ENCODE data around the gene CPNE5.

Gene CPNE5

GRCh38 chr6:36856277-36856676 lies 17.0 kb upstream of the CPNE5 start:
- TF ChIP-seq TEAD4 (IDR thresholded peaks at IDR 0.05) (no peak), NFIC (IDR thresholded peaks at IDR 0.05) (peak; percentile 77)

GRCh38 chr6:36855750-36856149 lies 16.5 kb upstream of the CPNE5 start:
- TF ChIP-seq CREB1 (IDR thresholded peaks at IDR 0.05; ENCODE audit: low read depth) = no peak
- no peak for TF ChIP-seq ZBTB7A (IDR thresholded peaks at IDR 0.05; ENCODE audit: low read depth)
- TF ChIP-seq TAF1 (IDR thresholded peaks at IDR 0.05; ENCODE audit: low read depth) = no peak
- no peak for TF ChIP-seq NFIC (IDR thresholded peaks at IDR 0.05)
- TF ChIP-seq TCF12 (IDR thresholded peaks at IDR 0.05; ENCODE audit: low read depth) = no peak
- no peak for TF ChIP-seq YY1 (IDR thresholded peaks at IDR 0.05; ENCODE audit: low read depth)
- TF ChIP-seq EGR1 (IDR thresholded peaks at IDR 0.05) = no peak
- TF ChIP-seq TEAD4 (IDR thresholded peaks at IDR 0.05) = no peak
- TF ChIP-seq FOXM1 (IDR thresholded peaks at IDR 0.05; ENCODE audit: borderline replicate concordance, low read depth) = no peak
- no peak for TF ChIP-seq MAX (IDR thresholded peaks at IDR 0.05)
- no peak for TF ChIP-seq EP300 (IDR thresholded peaks at IDR 0.05; ENCODE audit: borderline replicate concordance)
- no peak for TF ChIP-seq CEBPB (IDR thresholded peaks at IDR 0.05)
- TF ChIP-seq REST (IDR thresholded peaks at IDR 0.05; ENCODE audit: low read depth) = no peak
- TF ChIP-seq USF1 (IDR thresholded peaks at IDR 0.05) = no peak
- TF ChIP-seq RAD21 (IDR thresholded peaks at IDR 0.05; ENCODE audit: low read depth) = no peak

GRCh38 chr6:36853325-36853724 lies 14.1 kb upstream of the CPNE5 start:
- TF ChIP-seq EGR1 (IDR thresholded peaks at IDR 0.05) = no peak
- TF ChIP-seq EP300 (IDR thresholded peaks at IDR 0.05; ENCODE audit: borderline replicate concordance) = no peak
- no peak for TF ChIP-seq NFIC (IDR thresholded peaks at IDR 0.05)
- TF ChIP-seq MAX (IDR thresholded peaks at IDR 0.05) = 0 out of 2 replicates have a peak, but pooled peaks have one; percentile 12
- TF ChIP-seq TCF12 (IDR thresholded peaks at IDR 0.05; ENCODE audit: low read depth) = no peak
- TF ChIP-seq CREB1 (IDR thresholded peaks at IDR 0.05; ENCODE audit: low read depth) = peak; percentile 55; the same call in 1 of the 2 replicates
- no peak for TF ChIP-seq ZBTB7A (IDR thresholded peaks at IDR 0.05; ENCODE audit: low read depth)
- peak; percentile 57 for TF ChIP-seq TEAD4 (IDR thresholded peaks at IDR 0.05)
- no peak for TF ChIP-seq YY1 (IDR thresholded peaks at IDR 0.05; ENCODE audit: low read depth)
- TF ChIP-seq FOXM1 (IDR thresholded peaks at IDR 0.05; ENCODE audit: borderline replicate concordance, low read depth) = no peak
- peak; percentile 79 for TF ChIP-seq CEBPB (IDR thresholded peaks at IDR 0.05)
- TF ChIP-seq RAD21 (IDR thresholded peaks at IDR 0.05; ENCODE audit: low read depth) = no peak
- TF ChIP-seq USF1 (IDR thresholded peaks at IDR 0.05) = peak; percentile 94

GRCh38 chr6:36852481-36853147 lies 13.4 kb upstream of the CPNE5 start:
- TF ChIP-seq TEAD4 (IDR thresholded peaks at IDR 0.05) (no peak), REST (IDR thresholded peaks at IDR 0.05; ENCODE audit: low read depth) (no peak), EGR1 (IDR thresholded peaks at IDR 0.05) (no peak), CEBPB (IDR thresholded peaks at IDR 0.05) (no peak), YY1 (IDR thresholded peaks at IDR 0.05; ENCODE audit: low read depth) (no peak), NFIC (IDR thresholded peaks at IDR 0.05) (no peak), CREB1 (IDR thresholded peaks at IDR 0.05; ENCODE audit: low read depth) (no peak), TAF1 (IDR thresholded peaks at IDR 0.05; ENCODE audit: low read depth) (no peak), MAX (IDR thresholded peaks at IDR 0.05) (no peak), RAD21 (IDR thresholded peaks at IDR 0.05; ENCODE audit: low read depth) (no peak), ZBTB7A (IDR thresholded peaks at IDR 0.05; ENCODE audit: low read depth) (no peak), TCF12 (IDR thresholded peaks at IDR 0.05; ENCODE audit: low read depth) (no peak), EP300 (IDR thresholded peaks at IDR 0.05; ENCODE audit: borderline replicate concordance) (no peak), FOXM1 (IDR thresholded peaks at IDR 0.05; ENCODE audit: borderline replicate concordance, low read depth) (no peak), USF1 (IDR thresholded peaks at IDR 0.05) (no peak)

GRCh38 chr6:36851626-36852025 lies 12.4 kb upstream of the CPNE5 start:
- TF ChIP-seq CEBPB (IDR thresholded peaks at IDR 0.05) (no peak), REST (IDR thresholded peaks at IDR 0.05; ENCODE audit: low read depth) (no peak), FOXM1 (IDR thresholded peaks at IDR 0.05; ENCODE audit: borderline replicate concordance, low read depth) (no peak), YY1 (IDR thresholded peaks at IDR 0.05; ENCODE audit: low read depth) (no peak)
